T1000 (cell line): ENCODE data around the gene CHEK2.
"Not testable (repeated sequence)": the region's sequence is repeated elsewhere in the genome, so short reads cannot be mapped to it uniquely, and the experiment has no call there.

Experiments
- DNase-seq: peaks from one replicate; lab custom pipeline; 2025; ENCODE audit warnings: mixed read lengths; lab: John Stamatoyannopoulos, UW

The CHEK2 gene

DNA sequence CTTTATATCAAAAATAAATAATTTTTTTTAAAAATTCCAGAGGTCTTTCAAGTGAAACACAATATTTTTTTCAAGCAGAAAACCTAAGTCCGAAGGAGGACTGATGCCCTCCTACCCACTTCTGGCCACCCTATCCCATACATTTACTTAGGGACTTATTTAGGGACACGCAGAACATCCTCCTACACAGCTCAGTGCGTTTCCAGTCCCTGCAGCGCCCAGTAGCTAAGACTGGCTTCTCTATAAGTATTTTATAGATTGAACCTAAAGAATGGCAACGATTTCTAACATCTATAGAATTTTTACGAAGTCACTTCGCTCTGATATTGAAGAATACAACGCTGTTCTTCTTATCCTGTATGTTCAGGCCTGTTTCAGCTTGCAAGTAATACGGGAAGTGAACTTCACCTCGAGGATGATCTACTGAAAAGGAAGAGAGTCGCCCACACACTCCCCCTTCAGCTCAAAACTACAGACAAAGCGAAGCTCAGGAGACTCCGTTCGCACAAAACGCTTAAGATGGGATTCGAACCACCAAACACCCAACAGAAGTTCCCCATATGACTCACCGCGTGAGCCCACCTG, 328 bp downstream of the CHEK2 start:
- no peak for DNase-seq

GRCh38 chr22:28738876-28739275, 2.7 kb downstream of the CHEK2 start:
- DNase-seq, result not testable (repeated sequence)

DNA sequence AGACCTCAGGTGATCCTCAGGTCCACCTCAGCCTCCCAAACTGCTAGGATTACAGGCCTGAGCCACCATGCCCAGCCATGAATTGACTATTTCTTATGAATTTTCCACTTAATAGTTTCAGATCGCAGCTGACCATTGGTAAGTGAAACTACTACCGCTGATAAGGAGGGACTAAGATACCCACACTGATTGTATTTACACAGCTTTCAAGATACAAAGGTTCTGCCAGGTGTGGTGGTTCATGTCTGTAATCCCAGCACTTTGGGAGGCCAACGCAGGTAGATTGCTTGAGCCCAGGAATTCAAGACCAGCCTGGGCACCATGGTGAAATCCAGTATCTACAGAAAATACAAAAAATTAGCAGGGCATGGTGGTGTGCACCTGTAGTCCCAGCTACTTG, 3.9 kb downstream of the CHEK2 start:
- no peak for DNase-seq

GRCh38 chr22:28736301-28737155, 5.1 kb downstream of the CHEK2 start:
- no peak for DNase-seq

DNA sequence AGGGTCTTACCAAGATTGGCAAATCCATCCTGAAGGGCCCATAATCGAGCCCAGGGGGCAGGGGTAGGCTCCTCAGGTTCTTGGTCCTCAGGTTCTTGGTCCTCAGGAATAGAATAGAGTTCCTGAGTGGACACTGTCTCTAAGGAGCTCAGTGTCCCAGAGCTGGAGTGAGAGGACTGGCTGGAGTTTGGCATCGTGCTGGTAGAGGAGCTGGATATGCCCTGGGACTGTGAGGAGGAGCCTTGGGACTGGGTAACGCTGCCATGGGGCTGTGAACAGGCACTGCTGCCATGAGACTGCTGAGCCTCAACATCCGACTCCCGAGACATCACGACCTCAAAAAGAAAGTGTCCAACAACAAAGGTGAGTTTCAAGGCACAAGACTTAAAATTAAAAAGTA, 7.2 kb downstream of the CHEK2 start:
- DNase-seq, result no peak

DNA sequence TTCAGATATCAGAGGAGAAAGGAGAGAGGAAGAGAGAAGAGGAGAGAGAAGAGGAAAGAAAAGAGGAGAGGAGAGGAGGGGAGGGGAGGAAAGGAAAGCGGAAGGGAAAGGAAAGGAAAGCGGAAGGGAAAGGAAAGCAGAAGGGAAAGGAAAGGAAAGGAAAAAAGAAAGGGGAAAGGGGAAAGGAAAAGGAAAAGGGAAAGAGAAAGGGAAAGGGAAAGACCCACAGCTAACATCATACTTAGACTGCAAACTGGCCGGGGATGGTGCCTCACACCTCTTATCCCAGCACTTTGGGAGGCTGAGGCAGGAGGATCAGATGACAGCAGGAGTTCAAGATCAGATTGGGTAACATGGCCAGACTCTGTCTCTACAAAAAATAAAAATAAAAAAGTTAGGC, 11.4 kb downstream of the CHEK2 start:
- DNase-seq, result no peak

GRCh38 chr22:28728621-28729313, 12.9 kb downstream of the CHEK2 start:
- DNase-seq, result no peak

GRCh38 chr22:28728002-28728401, 13.6 kb downstream of the CHEK2 start:
- DNase-seq, result no peak

GRCh38 chr22:28718044-28718443, 23.6 kb downstream of the CHEK2 start:
- DNase-seq, result no peak

- no peak for DNase-seq
Observed at GRCh38 chr22:28716686-28717085, 24.9 kb downstream of the CHEK2 start.

- DNase-seq, result no peak
Observed at GRCh38 chr22:28715611-28716010, 26.0 kb downstream of the CHEK2 start.

- DNase-seq, result no peak
Observed at GRCh38 chr22:28714043-28714628, 27.5 kb downstream of the CHEK2 start.

GRCh38 chr22:28711820-28712777, 29.5 kb downstream of the CHEK2 start:
- peak; percentile 7 for DNase-seq

DNA sequence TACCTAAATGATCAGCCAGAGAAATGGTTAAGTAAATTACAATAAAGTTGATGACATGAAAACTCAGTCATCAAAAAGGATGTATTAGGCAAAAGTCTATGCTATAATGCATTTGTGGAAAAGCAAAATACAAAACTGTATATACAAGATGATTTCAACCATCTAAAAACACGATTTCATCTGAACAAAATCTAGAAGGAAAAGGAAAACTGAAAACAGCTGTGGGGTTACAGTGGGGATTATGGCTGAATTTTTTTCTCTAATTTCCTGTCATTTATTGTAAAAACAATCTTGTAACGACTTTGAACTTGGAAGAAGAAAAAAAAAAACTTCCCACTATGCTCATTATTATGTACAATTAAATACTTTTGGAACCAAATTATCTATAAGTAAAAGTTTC, 30.3 kb downstream of the CHEK2 start:
- DNase-seq, result no peak

- DNase-seq, result no peak
Observed at GRCh38 chr22:28710576-28711191, 30.9 kb downstream of the CHEK2 start.

DNA sequence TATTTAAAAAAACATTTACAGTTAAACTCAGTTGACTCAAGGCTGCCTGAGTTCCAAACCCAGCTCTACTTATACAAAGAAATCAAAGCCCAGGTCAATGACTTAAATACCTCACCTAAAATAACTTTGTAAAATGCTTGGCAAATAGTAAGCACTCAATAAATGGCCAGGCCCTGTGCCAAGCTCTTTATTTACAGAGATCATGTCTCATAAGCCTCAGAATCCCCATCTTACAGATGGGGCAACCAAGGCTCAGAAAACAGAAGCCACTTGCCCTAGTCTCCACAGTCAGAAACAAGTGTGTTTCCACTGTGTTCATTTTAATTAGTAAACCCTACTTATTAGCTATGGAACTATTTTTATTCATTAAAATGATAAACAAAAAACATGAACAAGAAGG, 31.5 kb downstream of the CHEK2 start:
- DNase-seq, result no peak

DNA sequence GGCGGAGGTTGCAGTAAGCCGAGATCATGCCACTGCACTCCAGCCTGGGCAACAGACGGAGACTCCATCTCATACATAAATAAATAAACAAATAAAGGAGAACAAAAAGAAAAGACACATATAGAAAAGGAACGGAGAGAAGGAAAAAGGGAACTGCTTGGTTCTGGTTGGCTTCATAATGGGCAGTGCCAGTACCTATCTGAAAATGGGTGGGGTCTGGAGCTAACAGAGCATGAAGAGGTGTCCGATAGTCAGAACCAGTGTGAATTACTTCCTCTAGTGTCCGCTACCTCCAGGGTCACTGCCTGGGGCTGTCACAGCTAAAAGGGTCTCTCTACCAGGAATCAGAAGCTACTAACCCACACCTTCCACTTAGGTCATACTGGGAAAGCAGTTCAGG, 34.8 kb downstream of the CHEK2 start:
- DNase-seq, result no peak

DNA sequence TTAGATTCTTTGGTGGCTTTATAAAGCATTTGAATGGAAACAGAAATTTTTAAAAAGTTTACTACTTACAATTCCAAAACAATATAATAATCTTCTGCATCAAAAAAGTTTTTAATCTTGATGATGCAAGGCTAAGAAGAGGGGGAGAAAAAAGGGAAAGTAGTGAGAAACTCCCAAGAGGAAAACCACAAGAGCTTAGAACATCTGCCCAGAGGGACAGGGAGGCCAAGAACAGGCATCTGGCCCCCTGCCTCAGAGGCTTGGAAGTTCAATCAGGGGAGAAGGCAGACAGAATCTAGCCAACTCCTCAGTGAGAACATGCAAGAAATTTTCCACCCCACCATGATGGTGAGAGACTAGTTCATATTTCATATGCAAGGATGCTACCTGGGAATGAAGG, 38.2 kb downstream of the CHEK2 start:
- no peak for DNase-seq

- no peak for DNase-seq
Observed at GRCh38 chr22:28702891-28703290, 38.7 kb downstream of the CHEK2 start.

DNA sequence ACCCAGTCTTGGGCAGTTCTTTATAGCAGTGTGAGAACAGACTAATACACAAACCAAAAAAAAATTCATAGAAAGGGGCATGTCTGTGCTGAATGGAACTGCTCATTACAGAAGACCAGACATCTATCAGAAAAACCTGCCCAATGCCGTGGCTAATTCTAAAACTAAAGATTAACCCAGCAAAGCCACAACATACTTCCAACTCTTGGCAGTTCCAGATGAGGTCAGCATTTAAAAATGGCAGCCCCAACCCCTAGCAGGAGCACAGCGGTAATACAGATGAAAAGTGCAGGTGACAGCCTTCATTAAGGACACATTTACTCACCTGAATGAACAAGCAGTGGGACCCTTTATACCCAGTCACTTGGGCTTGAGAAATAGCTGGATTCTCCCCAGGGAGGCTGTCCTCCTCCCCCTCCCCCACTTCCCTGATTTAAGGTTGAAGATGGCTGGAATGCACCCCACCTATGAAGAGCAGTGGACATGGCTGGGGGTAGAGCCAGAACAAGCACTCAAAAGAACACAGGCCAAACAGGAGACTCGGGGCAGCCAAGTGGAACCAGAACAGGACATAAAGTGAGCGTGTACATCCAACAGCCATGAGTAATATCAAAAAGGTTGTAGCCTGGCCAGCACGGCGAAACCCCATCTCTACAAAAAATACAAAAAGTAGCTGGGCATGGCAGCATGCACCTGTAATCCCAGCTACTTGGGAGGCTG, 48.4 kb downstream of the CHEK2 start:
- DNase-seq, result not testable (repeated sequence)
